Measurements from ENCODE around the gene DNPH1. TPM values are rescaled to one million over a fixed set of nuclear protein-coding genes. Genes with fewer than 3 reads are reported as not detected.

Gene DNPH1
- total RNA-seq, 1 donor from 2014 or later: 27.2 TPM

DNA sequence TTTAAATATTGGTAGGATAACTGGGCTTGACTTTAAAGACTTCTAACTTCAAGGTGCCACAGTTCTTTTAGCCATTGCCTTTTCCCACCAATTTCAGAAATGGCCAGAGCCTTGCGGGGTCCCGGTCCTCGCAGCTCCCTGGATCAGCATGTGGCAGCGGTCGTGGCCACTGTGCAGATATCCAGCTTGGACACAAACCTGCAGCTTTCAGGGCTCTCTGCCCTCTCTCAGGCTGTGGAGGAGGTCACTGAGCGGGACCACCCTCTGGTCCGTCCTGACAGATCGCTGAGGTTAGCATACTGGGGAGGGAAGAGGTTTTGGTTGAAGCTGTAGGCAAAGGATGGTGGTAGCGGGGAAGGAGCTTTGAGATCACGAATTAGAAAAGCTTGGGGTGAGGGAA is 40.9 kb downstream of the DNPH1 start:
- TF ChIP-seq, protein P1, sequence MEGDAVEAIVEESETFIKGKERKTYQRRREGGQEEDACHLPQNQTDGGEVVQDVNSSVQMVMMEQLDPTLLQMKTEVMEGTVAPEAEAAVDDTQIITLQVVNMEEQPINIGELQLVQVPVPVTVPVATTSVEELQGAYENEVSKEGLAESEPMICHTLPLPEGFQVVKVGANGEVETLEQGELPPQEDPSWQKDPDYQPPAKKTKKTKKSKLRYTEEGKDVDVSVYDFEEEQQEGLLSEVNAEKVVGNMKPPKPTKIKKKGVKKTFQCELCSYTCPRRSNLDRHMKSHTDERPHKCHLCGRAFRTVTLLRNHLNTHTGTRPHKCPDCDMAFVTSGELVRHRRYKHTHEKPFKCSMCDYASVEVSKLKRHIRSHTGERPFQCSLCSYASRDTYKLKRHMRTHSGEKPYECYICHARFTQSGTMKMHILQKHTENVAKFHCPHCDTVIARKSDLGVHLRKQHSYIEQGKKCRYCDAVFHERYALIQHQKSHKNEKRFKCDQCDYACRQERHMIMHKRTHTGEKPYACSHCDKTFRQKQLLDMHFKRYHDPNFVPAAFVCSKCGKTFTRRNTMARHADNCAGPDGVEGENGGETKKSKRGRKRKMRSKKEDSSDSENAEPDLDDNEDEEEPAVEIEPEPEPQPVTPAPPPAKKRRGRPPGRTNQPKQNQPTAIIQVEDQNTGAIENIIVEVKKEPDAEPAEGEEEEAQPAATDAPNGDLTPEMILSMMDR (IDR thresholded peaks at IDR 0.05): no peak
- DNase-seq (ENCODE audit: extremely low spot score, unreplicated experiment): no peak
- Mint-ChIP-seq H3K4me3 (ENCODE audit: unreplicated experiment) (no peak overlapping the region), H3K36me3 (ENCODE audit: unreplicated experiment) (peaks cover 24% of the 10 kb centered on the region), H3K9me3 (ENCODE audit: unreplicated experiment) (no peaks in the 10 kb centered on the region), H3K27ac (ENCODE audit: unreplicated experiment) (no peak overlapping the region), H3K4me1 (ENCODE audit: unreplicated experiment) (peaks cover 8% of the 10 kb centered on the region), H3K27me3 (ENCODE audit: unreplicated experiment) (no peaks in the 10 kb centered on the region)

- no peak for DNase-seq (ENCODE audit: extremely low spot score, unreplicated experiment)
- TF ChIP-seq, protein P1 (IDR thresholded peaks at IDR 0.05): no peak
- Mint-ChIP-seq H3K9me3 (ENCODE audit: unreplicated experiment) (no peaks in the 10 kb centered on the region), H3K4me3 (ENCODE audit: unreplicated experiment) (no peak overlapping the region), H3K36me3 (ENCODE audit: unreplicated experiment) (peaks cover 18% of the 10 kb centered on the region), H3K27ac (ENCODE audit: unreplicated experiment) (no peak overlapping the region), H3K4me1 (ENCODE audit: unreplicated experiment) (peaks cover 14% of the 10 kb centered on the region), H3K27me3 (ENCODE audit: unreplicated experiment) (no peaks in the 10 kb centered on the region)
Observed at GRCh38 chr6:43187821-43188220, 41.5 kb downstream of the DNPH1 start.

GRCh38 chr6:43186706-43187105 is 42.6 kb downstream of the DNPH1 start:
- Mint-ChIP-seq H3K27me3 (ENCODE audit: unreplicated experiment) (no peaks in the 10 kb centered on the region), H3K4me3 (ENCODE audit: unreplicated experiment) (no peak overlapping the region), H3K27ac (ENCODE audit: unreplicated experiment) (no peak overlapping the region), H3K4me1 (ENCODE audit: unreplicated experiment) (peaks cover 20% of the 10 kb centered on the region), H3K9me3 (ENCODE audit: unreplicated experiment) (no peaks in the 10 kb centered on the region), H3K36me3 (ENCODE audit: unreplicated experiment) (peaks cover 15% of the 10 kb centered on the region)
- DNase-seq (ENCODE audit: extremely low spot score, unreplicated experiment): no peak
- TF ChIP-seq, protein P1 (IDR thresholded peaks at IDR 0.05): no peak

DNA sequence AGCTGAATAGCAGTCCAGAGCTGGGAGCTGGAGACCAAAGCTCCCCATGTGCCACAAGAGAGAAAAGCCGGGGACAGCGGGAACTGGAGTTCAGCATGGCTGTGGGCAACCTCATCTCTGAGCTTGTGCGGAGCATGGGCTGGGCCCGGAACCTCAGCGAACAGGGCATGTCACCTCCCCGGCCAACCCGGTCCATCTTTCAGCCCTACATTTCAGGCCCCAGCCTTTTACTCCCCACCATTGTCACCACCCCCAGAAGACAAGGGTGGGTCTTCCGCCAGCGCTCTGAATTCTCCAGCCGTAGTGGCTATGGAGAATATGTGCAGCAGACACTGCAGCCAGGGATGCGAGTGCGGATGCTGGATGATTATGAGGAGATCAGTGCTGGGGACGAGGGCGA is 43.3 kb downstream of the DNPH1 start:
- H3K4me1 Mint-ChIP-seq (ENCODE audit: unreplicated experiment): peaks cover 26% of the 10 kb centered on the region
- no peak for DNase-seq (ENCODE audit: extremely low spot score, unreplicated experiment)
- no peak overlapping the region for H3K4me3 Mint-ChIP-seq (ENCODE audit: unreplicated experiment)
- peaks cover 15% of the 10 kb centered on the region for H3K36me3 Mint-ChIP-seq (ENCODE audit: unreplicated experiment)
- H3K27ac Mint-ChIP-seq (ENCODE audit: unreplicated experiment): no peak overlapping the region
- no peaks in the 10 kb centered on the region for H3K27me3 Mint-ChIP-seq (ENCODE audit: unreplicated experiment)
- TF ChIP-seq, protein P1 (IDR thresholded peaks at IDR 0.05): no peak
- H3K9me3 Mint-ChIP-seq (ENCODE audit: unreplicated experiment): no peaks in the 10 kb centered on the region

- H3K4me3 Mint-ChIP-seq (ENCODE audit: unreplicated experiment): no peak overlapping the region
- H3K9me3 Mint-ChIP-seq (ENCODE audit: unreplicated experiment): no peaks in the 10 kb centered on the region
Observed at GRCh38 chr6:43185391-43185985, 43.8 kb downstream of the DNPH1 start.

More at GRCh38 chr6:43185391-43185985, 43.8 kb downstream of the DNPH1 start:
- Mint-ChIP-seq H3K36me3 (ENCODE audit: unreplicated experiment) (peaks cover 15% of the 10 kb centered on the region), H3K27me3 (ENCODE audit: unreplicated experiment) (no peaks in the 10 kb centered on the region), H3K27ac (ENCODE audit: unreplicated experiment) (no peak overlapping the region), H3K4me1 (ENCODE audit: unreplicated experiment) (peaks cover 27% of the 10 kb centered on the region)
- no peak for DNase-seq (ENCODE audit: extremely low spot score, unreplicated experiment)
- TF ChIP-seq, protein P1 (IDR thresholded peaks at IDR 0.05): no peak

Data from osteocyte (in vitro differentiated cells).